HEK293 (cell line): ENCODE data around the gene HOXA6.

ENCODE experiments used
- AEBP2 ChIP-seq: fragments of 450-650 bp; formaldehyde crosslinking; IDR thresholded peaks from 2 replicates; pipeline ENCODE4 v1.5.1; 2016; ENCODE audit warnings: missing biosample characterization, missing genetic modification characterization, borderline replicate concordance
- GLI2 ChIP-seq: fragments of 450-650 bp; formaldehyde crosslinking; IDR thresholded peaks from 2 replicates; pipeline ENCODE4; 2017; ENCODE audit warnings: missing biosample characterization, missing genetic modification characterization, low read depth, borderline replicate concordance
- HOXC10 ChIP-seq: sonication (generic); formaldehyde crosslinking; IDR thresholded peaks from 2 replicates; pipeline ENCODE4 v1.8.1; 2023; ENCODE audit warnings: mild to moderate bottlenecking, missing genetic modification reagents
- KLF10 ChIP-seq: fragments of 450-650 bp; IDR thresholded peaks from 2 replicates; pipeline ENCODE4 v1.5.1; 2018; ENCODE audit warnings: missing biosample characterization, mild to moderate bottlenecking, missing genetic modification characterization
- KLF8 ChIP-seq: fragments of 450-650 bp; formaldehyde crosslinking; IDR thresholded peaks from 2 replicates; pipeline ENCODE4 v1.5.1; 2016; ENCODE audit warnings: missing biosample characterization, missing genetic modification characterization
- RBAK ChIP-seq: fragments of 450-650 bp; formaldehyde crosslinking; IDR thresholded peaks from 2 replicates; pipeline ENCODE4 v1.5.1; 2016; ENCODE audit warnings: missing biosample characterization, missing genetic modification characterization
- SALL2 ChIP-seq: fragments of 450-650 bp; formaldehyde crosslinking; IDR thresholded peaks from 2 replicates; pipeline ENCODE4 v1.5.0; 2017; ENCODE audit warnings: missing biosample characterization, mild to moderate bottlenecking, missing genetic modification characterization, borderline replicate concordance
- SP7 ChIP-seq: fragments of 450-650 bp; formaldehyde crosslinking; IDR thresholded peaks from 2 replicates; pipeline ENCODE4 v1.5.1; 2016; ENCODE audit warnings: missing biosample characterization, missing genetic modification characterization
- YY1 ChIP-seq: fragments of 450-650 bp; formaldehyde crosslinking; IDR thresholded peaks from 2 replicates; pipeline ENCODE4 v1.5.1; 2018; ENCODE audit warnings: missing biosample characterization, missing genetic modification characterization
- ZIC2 ChIP-seq: fragments of 450-650 bp; formaldehyde crosslinking; IDR thresholded peaks from 2 replicates; pipeline ENCODE4 v1.5.1; 2016; ENCODE audit warnings: missing biosample characterization, missing genetic modification characterization
- ZNF121 ChIP-seq: fragments of 450-650 bp; formaldehyde crosslinking; IDR thresholded peaks from 2 replicates; pipeline ENCODE4 v1.5.1; 2016; ENCODE audit warnings: missing biosample characterization, missing genetic modification characterization
- ZNF16 ChIP-seq: fragments of 450-650 bp; formaldehyde crosslinking; IDR thresholded peaks from 2 replicates; pipeline ENCODE4 v1.5.1; 2016; ENCODE audit warnings: low read depth, missing biosample characterization, missing genetic modification characterization
- ZNF214 ChIP-seq: fragments of 450-650 bp; formaldehyde crosslinking; IDR thresholded peaks from 2 replicates; pipeline ENCODE4 v1.5.1; 2017; ENCODE audit warnings: missing biosample characterization, mild to moderate bottlenecking, missing genetic modification characterization, borderline replicate concordance
- ZNF324 ChIP-seq: fragments of 450-650 bp; formaldehyde crosslinking; IDR thresholded peaks from 2 replicates; pipeline ENCODE4 v1.5.1; 2016; ENCODE audit warnings: missing biosample characterization, missing genetic modification characterization
- ZNF341 ChIP-seq: fragments of 450-650 bp; formaldehyde crosslinking; IDR thresholded peaks from 2 replicates; pipeline ENCODE4; 2016; ENCODE audit warnings: low read depth, missing biosample characterization, missing genetic modification characterization
- ZNF362 ChIP-seq: fragments of 450-650 bp; formaldehyde crosslinking; IDR thresholded peaks from 2 replicates; pipeline ENCODE4 v1.5.1; 2016; ENCODE audit warnings: missing biosample characterization, missing genetic modification characterization
- ZNF394 ChIP-seq: fragments of 450-650 bp; formaldehyde crosslinking; IDR thresholded peaks from 2 replicates; pipeline ENCODE4 v1.5.1; 2016; ENCODE audit warnings: missing biosample characterization, missing genetic modification characterization, mild to moderate bottlenecking, moderate library complexity, borderline replicate concordance
- ZNF473 ChIP-seq: fragments of 450-650 bp; formaldehyde crosslinking; IDR thresholded peaks from 2 replicates; pipeline ENCODE4 v1.5.1; 2017; ENCODE audit warnings: missing biosample characterization, missing genetic modification characterization
- ZNF585B ChIP-seq: fragments of 450-650 bp; formaldehyde crosslinking; IDR thresholded peaks from 2 replicates; pipeline ENCODE4 v1.5.1; 2016; ENCODE audit warnings: missing biosample characterization, missing genetic modification characterization
- ZNF837 ChIP-seq: fragments of 450-650 bp; formaldehyde crosslinking; IDR thresholded peaks from 2 replicates; pipeline ENCODE4 v1.5.1; 2016; ENCODE audit warnings: missing biosample characterization, missing genetic modification characterization
- ZSCAN5A ChIP-seq: fragments of 450-650 bp; formaldehyde crosslinking; IDR thresholded peaks from 2 replicates; pipeline ENCODE4 v1.5.1; 2016; ENCODE audit warnings: missing biosample characterization, missing genetic modification characterization
- TF ChIP-seq, protein P1 (sequence below): fragments of 450-650 bp; formaldehyde crosslinking; IDR thresholded peaks from 2 replicates; pipeline ENCODE4 v1.5.1; 2017; ENCODE audit warnings: missing biosample characterization, missing genetic modification characterization
- TF ChIP-seq, protein P2 (sequence below): fragments of 450-650 bp; formaldehyde crosslinking; IDR thresholded peaks from 2 replicates; pipeline ENCODE4 v1.5.1; 2016; ENCODE audit warnings: missing biosample characterization, missing genetic modification characterization
- TF ChIP-seq, protein P3 (sequence below): fragments of 450-650 bp; formaldehyde crosslinking; IDR thresholded peaks from 2 replicates; pipeline ENCODE4 v1.5.1; 2016; ENCODE audit warnings: missing biosample characterization, missing genetic modification characterization

Gene HOXA6

GRCh38 chr7:27110186-27111031 is 37.2 kb downstream of the HOXA6 start (continued):
- no peak for TF ChIP-seq ZNF214 (tag by site-specific recombination)
- peak; percentile 49; the same call in 1 of the 2 replicates for TF ChIP-seq KLF10 (tag by site-specific recombination)
- TF ChIP-seq HOXC10 (CRISPR knock-in tag), result no peak
- TF ChIP-seq ZNF585B (tag by site-specific recombination), result no peak
- TF ChIP-seq YY1 (tag by site-specific recombination), result peak; percentile 45; the same call in 1 of the 2 replicates
- TF ChIP-seq KLF8 (tag by site-specific recombination), result no peak
- TF ChIP-seq ZIC2 (tag by site-specific recombination), result 0 out of 2 replicates have a peak, but pooled peaks have one; percentile 24
- TF ChIP-seq AEBP2 (tag by site-specific recombination), result no peak
- no peak for TF ChIP-seq RBAK (tag by site-specific recombination)
- TF ChIP-seq ZSCAN5A (tag by site-specific recombination), result no peak
- TF ChIP-seq ZNF394 (tag by site-specific recombination), result no peak
- TF ChIP-seq ZNF341 (tag by site-specific recombination), result no peak
- TF ChIP-seq, protein P1, sequence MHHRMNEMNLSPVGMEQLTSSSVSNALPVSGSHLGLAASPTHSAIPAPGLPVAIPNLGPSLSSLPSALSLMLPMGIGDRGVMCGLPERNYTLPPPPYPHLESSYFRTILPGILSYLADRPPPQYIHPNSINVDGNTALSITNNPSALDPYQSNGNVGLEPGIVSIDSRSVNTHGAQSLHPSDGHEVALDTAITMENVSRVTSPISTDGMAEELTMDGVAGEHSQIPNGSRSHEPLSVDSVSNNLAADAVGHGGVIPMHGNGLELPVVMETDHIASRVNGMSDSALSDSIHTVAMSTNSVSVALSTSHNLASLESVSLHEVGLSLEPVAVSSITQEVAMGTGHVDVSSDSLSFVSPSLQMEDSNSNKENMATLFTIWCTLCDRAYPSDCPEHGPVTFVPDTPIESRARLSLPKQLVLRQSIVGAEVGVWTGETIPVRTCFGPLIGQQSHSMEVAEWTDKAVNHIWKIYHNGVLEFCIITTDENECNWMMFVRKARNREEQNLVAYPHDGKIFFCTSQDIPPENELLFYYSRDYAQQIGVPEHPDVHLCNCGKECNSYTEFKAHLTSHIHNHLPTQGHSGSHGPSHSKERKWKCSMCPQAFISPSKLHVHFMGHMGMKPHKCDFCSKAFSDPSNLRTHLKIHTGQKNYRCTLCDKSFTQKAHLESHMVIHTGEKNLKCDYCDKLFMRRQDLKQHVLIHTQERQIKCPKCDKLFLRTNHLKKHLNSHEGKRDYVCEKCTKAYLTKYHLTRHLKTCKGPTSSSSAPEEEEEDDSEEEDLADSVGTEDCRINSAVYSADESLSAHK (tag by site-specific recombination), result no peak; the same call in 1 of the 2 replicates
- TF ChIP-seq ZNF324 (tag by site-specific recombination), result no peak
- no peak for TF ChIP-seq ZNF473 (tag by site-specific recombination)
- TF ChIP-seq ZNF121 (tag by site-specific recombination), result no peak
- TF ChIP-seq, protein P2, sequence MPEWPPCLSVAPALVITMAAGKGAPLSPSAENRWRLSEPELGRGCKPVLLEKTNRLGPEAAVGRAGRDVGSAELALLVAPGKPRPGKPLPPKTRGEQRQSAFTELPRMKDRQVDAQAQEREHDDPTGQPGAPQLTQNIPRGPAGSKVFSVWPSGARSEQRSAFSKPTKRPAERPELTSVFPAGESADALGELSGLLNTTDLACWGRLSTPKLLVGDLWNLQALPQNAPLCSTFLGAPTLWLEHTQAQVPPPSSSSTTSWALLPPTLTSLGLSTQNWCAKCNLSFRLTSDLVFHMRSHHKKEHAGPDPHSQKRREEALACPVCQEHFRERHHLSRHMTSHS (tag by site-specific recombination), result no peak
- no peak for TF ChIP-seq ZNF16
- no peak for TF ChIP-seq SALL2
- TF ChIP-seq GLI2 (tag by site-specific recombination), result no peak
- TF ChIP-seq, protein P3, sequence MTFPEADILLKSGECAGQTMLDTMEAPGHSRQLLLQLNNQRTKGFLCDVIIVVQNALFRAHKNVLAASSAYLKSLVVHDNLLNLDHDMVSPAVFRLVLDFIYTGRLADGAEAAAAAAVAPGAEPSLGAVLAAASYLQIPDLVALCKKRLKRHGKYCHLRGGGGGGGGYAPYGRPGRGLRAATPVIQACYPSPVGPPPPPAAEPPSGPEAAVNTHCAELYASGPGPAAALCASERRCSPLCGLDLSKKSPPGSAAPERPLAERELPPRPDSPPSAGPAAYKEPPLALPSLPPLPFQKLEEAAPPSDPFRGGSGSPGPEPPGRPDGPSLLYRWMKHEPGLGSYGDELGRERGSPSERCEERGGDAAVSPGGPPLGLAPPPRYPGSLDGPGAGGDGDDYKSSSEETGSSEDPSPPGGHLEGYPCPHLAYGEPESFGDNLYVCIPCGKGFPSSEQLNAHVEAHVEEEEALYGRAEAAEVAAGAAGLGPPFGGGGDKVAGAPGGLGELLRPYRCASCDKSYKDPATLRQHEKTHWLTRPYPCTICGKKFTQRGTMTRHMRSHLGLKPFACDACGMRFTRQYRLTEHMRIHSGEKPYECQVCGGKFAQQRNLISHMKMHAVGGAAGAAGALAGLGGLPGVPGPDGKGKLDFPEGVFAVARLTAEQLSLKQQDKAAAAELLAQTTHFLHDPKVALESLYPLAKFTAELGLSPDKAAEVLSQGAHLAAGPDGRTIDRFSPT (tag by site-specific recombination), result peak; percentile 45; the same call in 1 of the 2 replicates
- TF ChIP-seq SP7 (tag by site-specific recombination), result no peak
- TF ChIP-seq ZNF837 (tag by site-specific recombination), result no peak
- TF ChIP-seq ZNF362 (tag by site-specific recombination), result no peak
